ENCODE measurements around the gene VSIR. TPM values are rescaled to one million over a fixed set of nuclear protein-coding genes. Genes with fewer than 3 reads are reported as not detected.

Gene VSIR
- total and polyA plus RNA-seq, 2 donors (not counting 1 experiment from before 2014, with no cell fraction given) = 40.5 to 61.2 TPM

DNA sequence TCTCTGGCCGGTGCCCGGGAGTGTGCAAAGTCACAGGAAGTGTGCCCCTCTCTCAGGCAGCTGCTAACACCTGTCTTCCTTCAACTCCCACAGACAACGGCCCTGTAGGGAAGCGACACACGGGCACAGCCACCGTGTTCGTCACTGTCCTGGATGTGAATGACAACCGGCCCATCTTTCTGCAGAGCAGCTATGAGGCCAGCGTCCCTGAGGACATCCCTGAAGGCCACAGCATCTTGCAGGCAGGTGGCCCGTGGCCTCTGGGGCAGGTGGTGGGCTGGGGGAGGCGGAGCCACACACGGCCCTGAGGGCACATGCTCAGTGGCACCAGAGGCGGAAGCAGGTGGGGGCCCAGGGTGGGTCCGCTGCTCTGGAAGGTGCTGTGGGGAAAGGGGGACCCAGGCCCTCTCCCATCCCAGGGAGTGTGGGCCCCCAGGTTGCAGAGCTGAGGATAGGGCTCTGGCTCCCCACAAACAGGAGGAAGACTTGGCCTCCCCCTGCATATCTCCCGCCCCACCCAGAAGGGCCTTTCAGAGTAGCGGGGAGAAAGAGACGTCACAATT is 60.7 kb downstream of the VSIR start:
- intact Hi-C loops (cut with micrococcal nuclease) = no loop called here
- no peak overlapping the region for H3K4me3 Mint-ChIP-seq
- POLR2A ChIA-PET = no interaction called here
- H3K79me2 ChIP-seq (ENCODE audit: control insufficient read depth, insufficient read depth, low read length) = no peaks in the 10 kb centered on the region
- DNase-seq (no peak), ATAC-seq (ENCODE audit: low read depth) (no peak)
- no peak overlapping the region for H3K27ac ChIP-seq (ENCODE audit: low read length in 2 of 2)
- peak overlapping the region; percentile 29 for H3K27ac Mint-ChIP-seq
- no peaks in the 10 kb centered on the region for H3K9me3 Mint-ChIP-seq (ENCODE audit: insufficient read depth)
- no peak overlapping the region for H3K9ac ChIP-seq (ENCODE audit: low read length)
- WGBS (ENCODE audit: insufficient coverage) = 43% methylated on average over 15 of the region's 17 CpGs
- no peaks in the 10 kb centered on the region for H3K36me3 ChIP-seq (replicated peaks in 1 of 2; ENCODE audit: control extremely low read depth in 1 of 2, control insufficient read depth in 1 of 2, extremely low read depth in 1 of 2, insufficient read depth in 2 of 2, low read length in 1 of 2)
- no peaks in the 10 kb centered on the region for H3K9me3 ChIP-seq (ENCODE audit: control extremely low read depth in 1 of 3, control insufficient read depth in 2 of 3, insufficient read depth in 1 of 3, low read length in 2 of 3)
- peaks cover 40 to 52% of the 10 kb centered on the region in 2 donors for H3K4me1 ChIP-seq (ENCODE audit: control insufficient read depth in 2 of 2, insufficient read depth in 2 of 2, low read length in 2 of 2)
- no peak overlapping the region for H2AFZ ChIP-seq (ENCODE audit: insufficient read depth, low read depth, low read length, poor library complexity, severe bottlenecking)
- CTCF ChIA-PET = interaction anchor here (1.0 to 14.0 kb wide), 6 partner anchors 17 to 394 kb away, joined by 3 to 199 read pairs (median 7); partner anchors contain the start of genes SLC29A3 and VSIR
- no peaks in the 10 kb centered on the region for H3K27me3 Mint-ChIP-seq
- H4K20me1 ChIP-seq (ENCODE audit: control insufficient read depth, insufficient read depth, low read length, poor library complexity, severe bottlenecking) = no peaks in the 10 kb centered on the region
- peaks cover 48% of the 10 kb centered on the region for H3K4me1 Mint-ChIP-seq
- TF ChIP-seq, protein P1, sequence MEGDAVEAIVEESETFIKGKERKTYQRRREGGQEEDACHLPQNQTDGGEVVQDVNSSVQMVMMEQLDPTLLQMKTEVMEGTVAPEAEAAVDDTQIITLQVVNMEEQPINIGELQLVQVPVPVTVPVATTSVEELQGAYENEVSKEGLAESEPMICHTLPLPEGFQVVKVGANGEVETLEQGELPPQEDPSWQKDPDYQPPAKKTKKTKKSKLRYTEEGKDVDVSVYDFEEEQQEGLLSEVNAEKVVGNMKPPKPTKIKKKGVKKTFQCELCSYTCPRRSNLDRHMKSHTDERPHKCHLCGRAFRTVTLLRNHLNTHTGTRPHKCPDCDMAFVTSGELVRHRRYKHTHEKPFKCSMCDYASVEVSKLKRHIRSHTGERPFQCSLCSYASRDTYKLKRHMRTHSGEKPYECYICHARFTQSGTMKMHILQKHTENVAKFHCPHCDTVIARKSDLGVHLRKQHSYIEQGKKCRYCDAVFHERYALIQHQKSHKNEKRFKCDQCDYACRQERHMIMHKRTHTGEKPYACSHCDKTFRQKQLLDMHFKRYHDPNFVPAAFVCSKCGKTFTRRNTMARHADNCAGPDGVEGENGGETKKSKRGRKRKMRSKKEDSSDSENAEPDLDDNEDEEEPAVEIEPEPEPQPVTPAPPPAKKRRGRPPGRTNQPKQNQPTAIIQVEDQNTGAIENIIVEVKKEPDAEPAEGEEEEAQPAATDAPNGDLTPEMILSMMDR (IDR thresholded peaks at IDR 0.05) = no peak
- no peak for TF ChIP-seq EZH2 (IDR thresholded peaks at IDR 0.05; ENCODE audit: borderline replicate concordance, insufficient read depth, low read depth, low read length, poor library complexity, severe bottlenecking)
- no peak overlapping the region for H3K4me3 ChIP-seq (ENCODE audit: control extremely low read depth in 1 of 5, extremely low read depth in 1 of 5, insufficient read depth in 1 of 5, low read depth in 2 of 5, low read length in 4 of 5)
- H3K4me2 ChIP-seq (replicated peaks; ENCODE audit: low read depth, low read length, poor library complexity, severe bottlenecking) = peak overlapping the region; percentile 4
- no peaks in the 10 kb centered on the region for H3K27me3 ChIP-seq (replicated peaks in 1 of 4; ENCODE audit: control extremely low read depth in 1 of 4, control insufficient read depth in 3 of 4, insufficient read depth in 4 of 4, low read length in 3 of 4)

- Histone ChIP-seq H3K27ac (ENCODE audit: low read length in 2 of 2) (peak overlapping the region in 1 of 2 donors; percentile 5), H3K4me3 (ENCODE audit: control extremely low read depth in 1 of 5, extremely low read depth in 1 of 5, insufficient read depth in 1 of 5, low read depth in 2 of 5, low read length in 4 of 5) (no peak overlapping the region), H2AFZ (ENCODE audit: insufficient read depth, low read depth, low read length, poor library complexity, severe bottlenecking) (no peak overlapping the region), H3K9ac (ENCODE audit: low read length) (no peak overlapping the region), H4K20me1 (ENCODE audit: control insufficient read depth, insufficient read depth, low read length, poor library complexity, severe bottlenecking) (no peaks in the 10 kb centered on the region), H3K4me1 (ENCODE audit: control insufficient read depth in 2 of 2, insufficient read depth in 2 of 2, low read length in 2 of 2) (peaks cover 40 to 52% of the 10 kb centered on the region in 2 donors), H3K36me3 (replicated peaks in 1 of 2; ENCODE audit: control extremely low read depth in 1 of 2, control insufficient read depth in 1 of 2, extremely low read depth in 1 of 2, insufficient read depth in 2 of 2, low read length in 1 of 2) (no peaks in the 10 kb centered on the region), H3K9me3 (ENCODE audit: control extremely low read depth in 1 of 3, control insufficient read depth in 2 of 3, insufficient read depth in 1 of 3, low read length in 2 of 3) (no peaks in the 10 kb centered on the region), H3K27me3 (replicated peaks in 1 of 4; ENCODE audit: control extremely low read depth in 1 of 4, control insufficient read depth in 3 of 4, insufficient read depth in 4 of 4, low read length in 3 of 4) (no peaks in the 10 kb centered on the region), H3K79me2 (ENCODE audit: control insufficient read depth, insufficient read depth, low read length) (no peaks in the 10 kb centered on the region), H3K4me2 (replicated peaks; ENCODE audit: low read depth, low read length, poor library complexity, severe bottlenecking) (peak overlapping the region; percentile 4)
- no peak for ATAC-seq (ENCODE audit: low read depth)
- Mint-ChIP-seq H3K27ac (peak overlapping the region; percentile 29), H3K9me3 (ENCODE audit: insufficient read depth) (no peaks in the 10 kb centered on the region), H3K27me3 (no peaks in the 10 kb centered on the region), H3K4me3 (no peak overlapping the region), H3K4me1 (peaks cover 52% of the 10 kb centered on the region)
- no peak for DNase-seq
- 62% methylated on average over 1 of the region's 2 CpGs for WGBS (ENCODE audit: insufficient coverage)
- CTCF ChIA-PET = interaction anchor here (1.0 to 14.0 kb wide), 9 partner anchors 17 to 393 kb away, joined by 3 to 199 read pairs (median 3); partner anchors contain the start of genes SLC29A3 and VSIR
- POLR2A ChIA-PET = no interaction called here
- intact Hi-C loops (cut with micrococcal nuclease) = no loop called here
- TF ChIP-seq EZH2 (IDR thresholded peaks at IDR 0.05; ENCODE audit: borderline replicate concordance, insufficient read depth, low read depth, low read length, poor library complexity, severe bottlenecking) = no peak
- TF ChIP-seq, protein P1 (IDR thresholded peaks at IDR 0.05) = no peak
Measured at GRCh38 chr10:71712170-71712569, 61.1 kb downstream of the VSIR start.
